HEK293 (cell line): Measurements from ENCODE around the gene RGS9.
"Not testable (repeated sequence)": the region's sequence is repeated elsewhere in the genome, so short reads cannot be mapped to it uniquely, and the experiment has no call there.

Source experiments
- CTCF ChIA-PET: fragments of 350-600 bp; formaldehyde crosslinking; extraction: SDS; loops from one replicate; lab custom pipeline; 2021; ENCODE audit warnings: antibody characterized with exemption; lab: Yijun Ruan, JAX
- POLR2A ChIA-PET: fragments of 300-600 bp; formaldehyde crosslinking; extraction: SDS; loops from one replicate; lab custom pipeline; 2020; ENCODE audit warnings: antibody characterized with exemption, inconsistent platforms; lab: Yijun Ruan, JAX
- H3K27ac ChIP-seq: fragments of 200-500 bp; sonication (Bioruptor generic); 2 replicates; pipeline ENCODE4 v1.5.1; 2014; ENCODE audit warnings: low read depth, low read length, control low read depth, inconsistent platforms; ENCODE audit errors: extremely low read depth
- H3K36me3 ChIP-seq, 2 experiments: fragments of 200-500 bp in 1 of 2; sonication (Bioruptor generic) in 1 of 2; 1 replicate in 1 of 2; 2 replicates in 1 of 2; pipeline ENCODE4 v1.5.1; 2014 to 2017; ENCODE audit warnings: inconsistent platforms in 2 of 2, low read length in 2 of 2; ENCODE audit not compliant: control insufficient read depth in 2 of 2, insufficient read depth in 1 of 2
- H3K4me1 ChIP-seq: fragments of 200-500 bp; sonication (Bioruptor generic); 2 replicates; pipeline ENCODE4 v1.5.1; 2014; ENCODE audit warnings: mild to moderate bottlenecking, low read length, inconsistent platforms; ENCODE audit not compliant: control insufficient read depth, insufficient read depth
- H3K4me3 ChIP-seq: 2 replicates; pipeline ENCODE4 v1.5.1; 2011; ENCODE audit warnings: low read depth, mild to moderate bottlenecking, control low read depth, low read length, moderate library complexity
- H3K9me3 ChIP-seq: fragments of 200-500 bp; sonication (Bioruptor generic); 2 replicates; pipeline ENCODE4 v1.5.1; 2014; ENCODE audit warnings: low read depth, low read length, inconsistent platforms; ENCODE audit not compliant: control insufficient read depth, insufficient read depth
- HOXA7 ChIP-seq: sonication (generic); formaldehyde crosslinking; IDR thresholded peaks from 2 replicates; pipeline ENCODE4 v1.8.1; 2022; ENCODE audit warnings: missing genetic modification reagents, borderline replicate concordance
- HOXC10 ChIP-seq: sonication (generic); formaldehyde crosslinking; IDR thresholded peaks from 2 replicates; pipeline ENCODE4 v1.8.1; 2023; ENCODE audit warnings: mild to moderate bottlenecking, missing genetic modification reagents
- RBAK ChIP-seq: fragments of 450-650 bp; formaldehyde crosslinking; IDR thresholded peaks from 2 replicates; pipeline ENCODE4 v1.5.1; 2016; ENCODE audit warnings: missing biosample characterization, missing genetic modification characterization
- ZBTB1 ChIP-seq: fragments of 450-650 bp; formaldehyde crosslinking; IDR thresholded peaks from 2 replicates; pipeline ENCODE4 v1.5.1; 2016; ENCODE audit warnings: missing biosample characterization, missing genetic modification characterization
- ZBTB17 ChIP-seq: fragments of 450-650 bp; formaldehyde crosslinking; IDR thresholded peaks from 2 replicates; pipeline ENCODE4 v1.5.1; 2016; ENCODE audit warnings: missing biosample characterization, missing genetic modification characterization
- ZBTB20 ChIP-seq: fragments of 450-650 bp; formaldehyde crosslinking; IDR thresholded peaks from 2 replicates; pipeline ENCODE4 v1.5.1; 2016; ENCODE audit warnings: missing biosample characterization, missing genetic modification characterization
- ZNF148 ChIP-seq: fragments of 450-650 bp; formaldehyde crosslinking; IDR thresholded peaks from 2 replicates; pipeline ENCODE4 v1.5.0; 2017; ENCODE audit warnings: missing biosample characterization, missing genetic modification characterization, borderline replicate concordance
- ZNF174 ChIP-seq: fragments of 450-650 bp; formaldehyde crosslinking; IDR thresholded peaks from 2 replicates; pipeline ENCODE4 v1.5.0; 2017; ENCODE audit warnings: missing biosample characterization, mild to moderate bottlenecking, missing genetic modification characterization
- ZNF266 ChIP-seq: fragments of 450-650 bp; formaldehyde crosslinking; IDR thresholded peaks from 2 replicates; pipeline ENCODE4 v1.5.1; 2016; ENCODE audit warnings: missing biosample characterization, missing genetic modification characterization, low read depth
- ZNF274 ChIP-seq, 2 experiments: fragments of 200-500 bp in 1 of 2; fragments of 450-650 bp in 1 of 2; sonication (Bioruptor generic) in 1 of 2; formaldehyde crosslinking in 1 of 2; IDR thresholded peaks; 2 replicates each; pipeline versions ENCODE4 v1.5.1 to v1.6.1; 2014 to 2016; ENCODE audit warnings: borderline replicate concordance in 1 of 2, inconsistent platforms in 1 of 2, low read length in 1 of 2, missing biosample characterization in 1 of 2, missing genetic modification characterization in 1 of 2
- ZNF311 ChIP-seq: fragments of 450-650 bp; formaldehyde crosslinking; IDR thresholded peaks from 2 replicates; pipeline ENCODE4 v1.5.1; 2017; ENCODE audit warnings: missing biosample characterization, missing genetic modification characterization, borderline replicate concordance
- ZNF335 ChIP-seq: fragments of 450-650 bp; formaldehyde crosslinking; conservative IDR thresholded peaks from 2 replicates; pipeline ENCODE4 v1.5.1; 2016; ENCODE audit warnings: missing biosample characterization, missing genetic modification characterization
- ZNF366 ChIP-seq: fragments of 450-650 bp; formaldehyde crosslinking; conservative IDR thresholded peaks from 2 replicates; pipeline ENCODE4 v1.5.1; 2016; ENCODE audit warnings: missing biosample characterization, missing genetic modification characterization
- ZNF391 ChIP-seq: fragments of 450-650 bp; formaldehyde crosslinking; IDR thresholded peaks from 2 replicates; pipeline ENCODE4 v1.5.1; 2016; ENCODE audit warnings: low read depth, missing biosample characterization, missing genetic modification characterization, borderline replicate concordance
- ZNF510 ChIP-seq: fragments of 450-650 bp; formaldehyde crosslinking; IDR thresholded peaks from 2 replicates; pipeline ENCODE4 v1.5.1; 2018; ENCODE audit warnings: mild to moderate bottlenecking, missing genetic modification characterization, missing biosample characterization; ENCODE audit not compliant: insufficient replicate concordance
- ZNF529 ChIP-seq: fragments of 450-650 bp; formaldehyde crosslinking; IDR thresholded peaks from 2 replicates; pipeline ENCODE4 v1.5.1; 2017; ENCODE audit warnings: missing genetic modification characterization, missing biosample characterization; ENCODE audit not compliant: insufficient replicate concordance
- ZNF658 ChIP-seq: fragments of 450-650 bp; formaldehyde crosslinking; IDR thresholded peaks from 2 replicates; pipeline ENCODE4; 2016; ENCODE audit warnings: missing biosample characterization, missing genetic modification characterization
- ZNF660 ChIP-seq: fragments of 450-650 bp; IDR thresholded peaks from 2 replicates; pipeline ENCODE4 v1.5.1; 2018; ENCODE audit warnings: missing biosample characterization, mild to moderate bottlenecking, missing genetic modification characterization
- ZNF843 ChIP-seq: fragments of 450-650 bp; formaldehyde crosslinking; IDR thresholded peaks from 2 replicates; pipeline ENCODE4 v1.5.1; 2016; ENCODE audit warnings: missing biosample characterization, missing genetic modification characterization
- TF ChIP-seq, protein P1 (sequence below): fragments of 450-650 bp; formaldehyde crosslinking; IDR thresholded peaks from 2 replicates; pipeline ENCODE4 v1.5.1; 2017; ENCODE audit warnings: missing biosample characterization, missing genetic modification characterization
- TF ChIP-seq, protein P2 (sequence below): fragments of 450-650 bp; formaldehyde crosslinking; IDR thresholded peaks from 2 replicates; pipeline ENCODE4 v1.5.1; 2016; ENCODE audit warnings: missing biosample characterization, missing genetic modification characterization

RGS9 gene

DNA sequence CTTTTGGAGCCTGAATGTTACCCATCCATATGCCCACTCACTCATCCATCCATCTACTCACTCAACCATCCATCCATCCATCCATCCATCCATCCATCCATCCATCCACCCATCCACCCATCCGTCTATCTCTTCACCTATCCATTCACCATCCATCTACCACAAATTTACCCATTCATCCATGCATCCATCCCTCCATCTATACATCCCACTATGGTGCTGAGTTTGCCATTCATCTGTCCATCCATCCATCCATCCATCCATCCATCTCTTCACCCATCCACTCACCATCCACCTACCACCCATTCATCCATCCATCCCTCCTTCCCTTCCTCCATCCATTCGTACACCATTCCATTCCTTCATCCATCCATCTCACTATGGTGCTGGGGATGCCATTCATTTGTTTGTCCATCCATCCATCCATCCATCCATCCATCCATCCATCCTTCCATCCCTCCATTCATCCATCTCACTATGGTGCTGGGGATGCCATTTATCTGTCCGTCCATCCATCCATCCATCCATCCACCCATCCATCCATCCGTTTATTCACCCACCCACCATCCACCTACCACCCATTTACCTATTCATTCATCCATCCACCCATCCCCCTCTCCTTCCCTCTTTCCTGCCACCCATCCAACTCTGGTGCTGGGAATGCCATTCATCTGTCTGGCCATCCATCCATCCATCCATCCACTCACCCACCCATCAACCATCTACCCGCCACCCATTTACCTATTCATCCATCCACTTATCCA lies 39.7 kb downstream of the RGS9 start:
- H3K27ac ChIP-seq: no peak overlapping the region

GRCh38 chr17:65177901-65178300 lies 40.7 kb downstream of the RGS9 start:
- Histone ChIP-seq H3K4me1 (no peaks in the 10 kb centered on the region), H3K36me3 (no peaks in the 10 kb centered on the region), H3K27ac (no peak overlapping the region), H3K4me3 (no peak overlapping the region), H3K9me3 (no peaks in the 10 kb centered on the region)
- ChIA-PET POLR2A (no interaction called here), CTCF (interaction anchor here (0.6 to 1.2 kb wide), 2 partner anchors 19 to 41 kb away, joined by 3 to 5 read pairs; partner anchors contain the start of gene RGS9)
- TF ChIP-seq ZBTB1 (tag by site-specific recombination): no peak
- TF ChIP-seq ZNF391 (tag by site-specific recombination): no peak
- TF ChIP-seq RBAK (tag by site-specific recombination): no peak
- TF ChIP-seq, protein P1, sequence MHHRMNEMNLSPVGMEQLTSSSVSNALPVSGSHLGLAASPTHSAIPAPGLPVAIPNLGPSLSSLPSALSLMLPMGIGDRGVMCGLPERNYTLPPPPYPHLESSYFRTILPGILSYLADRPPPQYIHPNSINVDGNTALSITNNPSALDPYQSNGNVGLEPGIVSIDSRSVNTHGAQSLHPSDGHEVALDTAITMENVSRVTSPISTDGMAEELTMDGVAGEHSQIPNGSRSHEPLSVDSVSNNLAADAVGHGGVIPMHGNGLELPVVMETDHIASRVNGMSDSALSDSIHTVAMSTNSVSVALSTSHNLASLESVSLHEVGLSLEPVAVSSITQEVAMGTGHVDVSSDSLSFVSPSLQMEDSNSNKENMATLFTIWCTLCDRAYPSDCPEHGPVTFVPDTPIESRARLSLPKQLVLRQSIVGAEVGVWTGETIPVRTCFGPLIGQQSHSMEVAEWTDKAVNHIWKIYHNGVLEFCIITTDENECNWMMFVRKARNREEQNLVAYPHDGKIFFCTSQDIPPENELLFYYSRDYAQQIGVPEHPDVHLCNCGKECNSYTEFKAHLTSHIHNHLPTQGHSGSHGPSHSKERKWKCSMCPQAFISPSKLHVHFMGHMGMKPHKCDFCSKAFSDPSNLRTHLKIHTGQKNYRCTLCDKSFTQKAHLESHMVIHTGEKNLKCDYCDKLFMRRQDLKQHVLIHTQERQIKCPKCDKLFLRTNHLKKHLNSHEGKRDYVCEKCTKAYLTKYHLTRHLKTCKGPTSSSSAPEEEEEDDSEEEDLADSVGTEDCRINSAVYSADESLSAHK (tag by site-specific recombination): no peak
- TF ChIP-seq ZBTB20 (tag by site-specific recombination): no peak
- no peak for TF ChIP-seq HOXC10 (CRISPR knock-in tag)
- TF ChIP-seq ZNF335 (tag by site-specific recombination): no peak
- no peak for TF ChIP-seq ZNF266 (tag by site-specific recombination)

More for the DNA sequence above, 39.7 kb downstream of the RGS9 start:
- H3K36me3 ChIP-seq: no peaks in the 10 kb centered on the region
- H3K4me3 ChIP-seq: no peak overlapping the region
- no peaks in the 10 kb centered on the region for H3K9me3 ChIP-seq
- ChIA-PET CTCF (no interaction called here), POLR2A (no interaction called here)
- no peaks in the 10 kb centered on the region for H3K4me1 ChIP-seq
- no peak for TF ChIP-seq ZNF274 (IDR thresholded peaks at IDR 0.05; ENCODE audit: low read length)
- no peak for TF ChIP-seq ZNF274 (tag by site-specific recombination; IDR thresholded peaks at IDR 0.05; ENCODE audit: borderline replicate concordance)
- no peak for TF ChIP-seq ZNF510 (tag by site-specific recombination)
- peak; percentile 74 for TF ChIP-seq ZBTB17
- TF ChIP-seq ZNF658 (tag by site-specific recombination): 0 out of 2 replicates have a peak, but pooled peaks have one; percentile 21
- TF ChIP-seq HOXA7: no peak
- TF ChIP-seq ZNF843 (tag by site-specific recombination): no peak
- TF ChIP-seq ZNF311 (tag by site-specific recombination): 0 out of 2 replicates have a peak, but pooled peaks have one; percentile 56
- 0 out of 2 replicates have a peak, but pooled peaks have one; percentile 17 for TF ChIP-seq ZNF148 (tag by site-specific recombination)
- TF ChIP-seq ZNF366 (tag by site-specific recombination): peak; percentile 98
- no peak for TF ChIP-seq ZNF529 (tag by site-specific recombination)
- no peak for TF ChIP-seq ZNF174 (tag by site-specific recombination)
- no peak for TF ChIP-seq ZNF660 (tag by site-specific recombination)
- TF ChIP-seq, protein P2, sequence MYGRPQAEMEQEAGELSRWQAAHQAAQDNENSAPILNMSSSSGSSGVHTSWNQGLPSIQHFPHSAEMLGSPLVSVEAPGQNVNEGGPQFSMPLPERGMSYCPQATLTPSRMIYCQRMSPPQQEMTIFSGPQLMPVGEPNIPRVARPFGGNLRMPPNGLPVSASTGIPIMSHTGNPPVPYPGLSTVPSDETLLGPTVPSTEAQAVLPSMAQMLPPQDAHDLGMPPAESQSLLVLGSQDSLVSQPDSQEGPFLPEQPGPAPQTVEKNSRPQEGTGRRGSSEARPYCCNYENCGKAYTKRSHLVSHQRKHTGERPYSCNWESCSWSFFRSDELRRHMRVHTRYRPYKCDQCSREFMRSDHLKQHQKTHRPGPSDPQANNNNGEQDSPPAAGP (tag by site-specific recombination): no peak

DNA sequence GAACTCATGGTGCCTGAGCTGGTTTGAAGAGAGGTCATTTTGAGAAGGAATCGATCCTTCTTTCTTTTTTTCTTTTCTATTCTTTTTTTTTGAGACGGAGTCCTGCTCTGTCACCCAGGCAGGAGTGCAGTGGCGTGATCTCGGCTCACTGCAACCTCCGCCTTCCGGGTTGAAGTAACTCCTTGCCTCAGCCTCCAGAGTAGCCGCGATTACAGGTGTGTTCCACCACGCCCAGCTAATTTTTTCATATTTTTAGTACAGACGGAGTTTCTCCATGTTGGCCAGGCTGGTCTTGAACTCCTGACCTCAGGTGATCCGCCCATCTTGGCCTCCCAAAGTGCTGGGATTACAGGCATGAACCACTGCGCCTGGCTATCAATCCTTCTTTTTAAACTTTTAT lies 43.1 kb downstream of the RGS9 start:
- H3K4me1 ChIP-seq, CTCF ChIA-PET, H3K27ac ChIP-seq: not testable (repeated sequence)

More for the DNA sequence above, 43.1 kb downstream of the RGS9 start:
- H3K36me3 ChIP-seq, H3K9me3 ChIP-seq, POLR2A ChIA-PET, H3K4me3 ChIP-seq: not testable (repeated sequence)
